H1 (cell line): ENCODE results near the gene TNP2. TPM values are rescaled to one million over a fixed set of nuclear protein-coding genes. Genes with fewer than 3 reads are reported as not detected.

Source experiments
- BACH1 ChIP-seq: IDR thresholded peaks from 2 replicates; pipeline ENCODE4 v1.6.1; 2012; ENCODE audit warnings: low read length, improper control_type of control experiment
- CHD7 ChIP-seq: fragments of 300-600 bp; sonication (generic); IDR thresholded peaks from 2 replicates; pipeline ENCODE4 v1.7.1; 2012; ENCODE audit warnings: low read length, moderate library complexity, mild to moderate bottlenecking, inconsistent platforms; ENCODE audit not compliant: insufficient replicate concordance
- MAFK ChIP-seq: IDR thresholded peaks from 2 replicates; pipeline ENCODE4 v1.6.1; 2012; ENCODE audit warnings: low read depth, mild to moderate bottlenecking, improper control_type of control experiment, low read length
- polyA plus RNA-seq, 7 experiments: library from polyadenylated mRNA; depleted of rRNA in 3 of 7; stranded (reverse) in 5 of 7; unstranded in 2 of 7; fragments of >200 nt in 5 of 7; fragments of 200-250 nt in 2 of 7; gene quantifications; 1 replicate in 5 of 7; 2 replicates in 1 of 7; 4 replicates in 1 of 7; pipeline versions ENCODE4 v1.2.1 to v1.2.3, GENCODE V29; 2011 to 2013; ENCODE audit warnings: missing spikeins in 2 of 7, mixed read lengths in 2 of 7
- total RNA-seq: library from RNA; stranded (reverse); fragmentation: NEBNext Ultra II Directional; extraction: Animal tissue kit (Norgen Biotek cat#: 25700); gene quantifications from 2 replicates; pipeline ENCODE4 v1.2.1, GENCODE V29; 2021
- TF ChIP-seq, protein P1 (sequence below): IDR thresholded peaks from 2 replicates; pipeline ENCODE4 v1.6.1; 2012; ENCODE audit warnings: inconsistent platforms

Gene TNP2
- total and polyA plus RNA-seq, 2 of the 8 experiments (the other 6 are each of a cell fraction or from before 2014, with no cell fraction given): not detected

DNA sequence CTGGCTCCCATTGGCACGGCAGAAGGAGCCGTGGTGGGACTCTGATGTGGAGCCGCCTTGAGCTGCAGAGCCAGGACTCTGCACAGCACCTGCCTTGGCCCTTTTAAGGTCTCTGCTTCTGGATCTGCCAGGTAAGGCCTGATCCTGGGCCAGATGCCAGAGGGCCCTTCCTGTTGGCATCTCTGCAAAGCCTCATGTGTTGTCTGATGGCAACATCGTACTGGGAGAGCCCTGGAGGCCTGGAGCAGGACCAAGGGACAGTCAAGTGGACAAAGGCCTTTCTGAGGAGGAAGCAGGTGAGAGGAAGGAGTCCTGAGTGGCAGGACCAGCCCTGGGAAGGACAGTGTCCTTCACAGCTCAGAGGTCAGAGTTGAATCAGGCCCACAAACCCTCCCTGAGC is 39.2 kb downstream of the TNP2 start (continued):
- TF ChIP-seq CHD7: no peak
- no peak for TF ChIP-seq MAFK
- no peak for TF ChIP-seq BACH1
- TF ChIP-seq, protein P1, sequence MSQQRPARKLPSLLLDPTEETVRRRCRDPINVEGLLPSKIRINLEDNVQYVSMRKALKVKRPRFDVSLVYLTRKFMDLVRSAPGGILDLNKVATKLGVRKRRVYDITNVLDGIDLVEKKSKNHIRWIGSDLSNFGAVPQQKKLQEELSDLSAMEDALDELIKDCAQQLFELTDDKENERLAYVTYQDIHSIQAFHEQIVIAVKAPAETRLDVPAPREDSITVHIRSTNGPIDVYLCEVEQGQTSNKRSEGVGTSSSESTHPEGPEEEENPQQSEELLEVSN: no peak
